Pulmonary artery endothelial cell (primary cell): ENCODE results near the gene LCORL. TPM values are rescaled to one million over a fixed set of nuclear protein-coding genes. Genes with fewer than 3 reads are reported as not detected.
"Not testable (repeated sequence)": the region's sequence is repeated elsewhere in the genome, so short reads cannot be mapped to it uniquely, and the experiment has no call there.

Experiments
- DNase-seq: peaks from one replicate; pipeline ENCODE4 v3.0.0-alpha.2; 2011; ENCODE audit warnings: low read depth, low spot score
- total RNA-seq: library from RNA; depleted of rRNA; stranded (reverse); fragments of >200 nt; gene quantifications from 2 replicates; pipeline ENCODE4 v1.2.3, GENCODE V29; 2014

Gene LCORL
- total RNA-seq, 1 donor from 2014 or later = 9.3 TPM

DNA sequence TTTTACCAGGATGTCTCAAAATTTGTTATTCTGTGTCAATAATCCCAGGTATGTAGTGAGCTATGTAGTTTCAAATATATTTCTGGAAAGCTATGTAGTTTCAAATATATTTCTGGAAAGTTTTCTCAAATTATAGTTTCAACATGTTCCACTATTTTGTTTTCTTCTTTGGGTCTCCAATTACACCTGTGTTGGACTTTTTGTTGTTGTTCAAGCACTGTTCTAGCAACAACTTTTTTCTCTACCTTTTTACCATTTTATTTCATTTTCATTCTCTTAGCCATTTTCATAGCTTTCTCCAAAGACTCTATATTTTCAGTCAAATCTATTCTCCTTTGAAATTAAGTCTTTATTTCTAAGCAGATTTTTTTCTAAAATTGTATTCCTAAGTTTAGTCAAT lies 88.4 kb downstream of the LCORL start:
- no peak for DNase-seq

DNA sequence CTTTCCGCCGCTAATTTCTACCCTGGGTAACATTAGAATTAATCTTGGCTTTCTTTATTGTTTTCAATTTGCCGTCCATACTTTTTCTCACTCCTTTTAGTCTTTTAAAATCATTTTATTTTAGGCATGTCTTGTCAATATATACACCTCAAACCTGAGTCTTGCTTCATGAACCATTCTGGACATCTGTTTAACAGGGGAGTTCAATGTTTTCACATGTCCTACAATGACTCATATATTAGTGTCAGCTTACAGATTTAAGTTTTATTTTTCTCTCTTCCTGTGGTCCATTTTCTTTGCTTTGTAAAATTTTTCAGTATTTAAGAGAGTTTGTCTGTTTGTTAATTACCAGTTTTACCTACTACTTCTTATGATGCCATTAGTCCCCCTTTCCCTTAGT lies 89.5 kb downstream of the LCORL start:
- DNase-seq = no peak

DNA sequence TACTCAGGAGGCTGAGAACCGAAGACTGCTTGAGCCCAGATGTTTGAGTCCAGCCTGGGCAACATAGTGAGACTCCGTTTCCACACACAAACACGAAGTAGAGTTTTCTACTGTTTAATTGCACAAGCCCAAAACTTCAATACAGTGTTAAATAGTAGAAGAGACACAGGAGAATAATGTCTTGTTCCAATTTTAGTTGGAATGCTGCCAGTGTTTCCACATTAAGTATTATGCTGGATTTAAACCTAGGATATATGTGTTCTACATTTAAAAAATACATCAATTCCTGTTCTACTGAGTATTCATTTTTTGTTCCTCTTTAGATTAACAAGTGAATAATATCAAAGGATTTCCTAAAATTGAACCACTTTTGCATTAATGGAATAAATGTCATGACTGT lies 91.3 kb downstream of the LCORL start:
- DNase-seq = no peak

DNA sequence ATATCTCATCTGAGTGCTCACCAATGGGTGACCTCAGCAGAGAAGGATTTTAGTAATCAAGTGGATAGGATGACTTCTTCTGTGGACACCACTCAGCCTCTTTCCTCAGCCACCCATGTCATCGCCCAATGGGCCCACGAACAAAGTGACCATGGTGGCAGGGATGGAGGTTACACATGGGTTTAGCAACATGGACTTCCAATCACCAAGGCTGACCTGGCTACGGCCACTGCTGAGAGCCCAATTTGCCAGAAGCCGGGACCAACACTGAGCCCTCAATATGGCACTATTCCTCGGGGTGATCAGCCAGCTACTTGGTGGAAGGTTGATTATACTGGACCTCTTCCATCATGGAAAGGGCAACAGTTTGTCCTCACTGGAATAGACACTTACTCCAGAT lies 97.4 kb downstream of the LCORL start:
- DNase-seq = no peak

DNA sequence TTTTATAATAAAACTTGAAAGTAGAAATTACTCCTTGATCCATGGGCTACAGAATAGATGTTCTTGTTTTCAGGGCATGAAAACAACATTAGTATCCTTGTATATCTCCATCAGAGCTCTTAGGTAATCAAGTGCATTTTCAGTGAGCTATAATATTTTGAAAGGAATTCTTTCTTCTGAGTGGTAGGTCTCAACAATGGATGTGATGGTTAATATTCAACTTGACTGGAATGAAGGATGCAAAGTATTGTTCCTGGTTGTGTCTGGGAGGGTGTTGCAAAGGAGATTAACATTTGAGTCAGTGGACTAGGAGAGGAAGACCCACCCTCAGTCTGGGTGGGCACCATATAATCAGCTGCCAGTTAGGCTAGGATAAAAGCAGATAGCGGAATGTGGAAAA lies 100.1 kb downstream of the LCORL start:
- DNase-seq = no peak

DNA sequence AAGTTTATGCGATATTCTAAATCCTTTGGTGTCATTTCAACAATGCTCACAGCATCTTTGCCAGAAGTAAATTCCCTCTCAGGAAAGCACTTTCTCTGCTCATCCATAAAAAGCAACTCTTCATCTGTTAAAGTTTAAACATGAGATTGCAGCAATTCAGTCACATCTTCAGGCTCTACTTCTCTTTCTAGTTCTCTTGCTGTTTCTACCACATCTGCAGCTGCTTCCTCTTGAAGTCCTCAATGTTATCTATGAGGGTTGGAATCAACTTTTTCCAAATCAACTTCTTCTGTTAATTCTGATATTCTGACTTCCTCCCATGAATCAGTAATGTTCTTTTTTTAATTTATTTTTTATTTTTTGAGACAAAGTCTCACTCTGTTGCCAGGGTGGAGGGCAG lies 100.9 kb downstream of the LCORL start:
- no peak for DNase-seq

DNA sequence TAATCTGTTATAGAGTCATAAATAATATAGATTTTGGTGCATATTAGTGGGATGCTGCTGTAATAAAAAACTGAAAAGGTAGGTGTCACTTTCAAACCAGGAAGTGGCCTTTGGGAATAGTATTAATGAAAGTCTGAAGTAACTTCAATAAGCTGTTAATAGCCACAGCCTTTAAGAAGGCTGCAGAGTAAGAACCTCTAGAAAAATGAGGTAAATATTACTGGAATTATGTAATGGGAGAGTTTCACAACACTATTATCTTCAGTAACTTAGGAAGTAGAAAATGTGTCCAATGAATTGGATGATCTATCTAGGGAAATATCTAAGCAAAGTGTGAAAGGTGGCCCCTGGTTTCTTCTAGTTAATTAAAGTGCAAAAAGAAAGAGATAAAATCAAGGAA lies 106.1 kb downstream of the LCORL start:
- DNase-seq = no peak

DNA sequence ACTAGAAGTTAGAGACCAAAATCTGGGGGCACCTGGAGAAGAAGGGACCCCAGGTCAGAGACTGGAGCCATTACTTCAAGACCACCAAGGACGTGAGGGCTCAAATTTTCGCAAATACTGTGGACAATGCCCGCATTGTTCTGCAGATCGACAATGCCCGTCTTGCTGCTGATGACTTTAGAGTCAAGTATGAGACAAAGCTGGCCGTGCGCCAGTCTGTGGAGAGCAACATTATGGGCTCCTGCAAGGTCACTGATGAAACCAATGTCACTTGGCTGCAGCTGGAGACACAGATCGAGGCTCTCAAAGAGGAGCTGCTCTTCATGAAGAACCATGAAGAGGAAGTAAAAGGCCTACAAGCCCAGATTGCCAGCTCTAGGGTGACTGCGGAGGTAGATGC lies 109.5 kb downstream of the LCORL start:
- no peak for DNase-seq

DNA sequence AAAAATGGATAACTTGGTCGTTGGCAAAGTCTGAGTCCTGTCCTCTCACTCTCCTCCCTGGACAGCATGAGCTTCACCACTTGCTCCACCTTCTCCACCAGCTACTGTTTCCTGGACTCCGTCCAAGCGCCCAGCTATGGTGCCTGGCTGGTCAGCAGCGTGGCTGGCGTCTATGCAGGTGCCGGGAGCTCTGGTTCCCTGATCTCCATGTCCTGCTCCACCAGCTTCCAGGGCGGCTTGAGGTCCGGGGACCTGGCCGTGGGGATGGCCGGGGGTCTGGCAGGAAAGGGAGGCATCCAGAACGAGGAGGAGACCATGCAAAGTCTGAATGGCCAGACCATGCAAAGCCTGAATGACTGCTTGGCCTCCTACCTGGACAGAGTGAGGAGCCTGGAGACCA lies 109.9 kb downstream of the LCORL start:
- no peak for DNase-seq

DNA sequence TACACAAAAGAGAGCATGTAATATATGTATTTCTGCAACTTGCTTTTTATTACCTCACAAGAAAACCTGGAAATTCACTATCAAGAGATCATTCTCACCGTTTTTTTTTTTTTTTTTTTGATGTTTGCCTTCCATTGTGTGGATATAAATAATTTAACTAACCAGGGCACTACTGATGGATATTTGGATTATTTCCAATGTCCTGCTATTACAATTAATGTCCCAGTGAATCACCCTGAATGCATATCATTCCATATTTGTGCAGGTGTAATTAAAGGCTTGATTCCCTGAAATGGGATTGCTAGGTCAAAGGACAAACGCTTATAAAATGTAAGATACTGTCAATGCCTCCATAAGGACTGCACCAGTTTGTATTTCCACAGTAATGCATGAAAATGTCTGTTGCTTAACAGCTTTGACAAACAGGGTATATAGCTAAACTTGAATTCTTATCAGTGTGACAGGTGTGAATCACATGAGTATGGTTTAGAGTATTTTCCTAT lies 123.0 kb downstream of the LCORL start:
- DNase-seq = no peak

DNA sequence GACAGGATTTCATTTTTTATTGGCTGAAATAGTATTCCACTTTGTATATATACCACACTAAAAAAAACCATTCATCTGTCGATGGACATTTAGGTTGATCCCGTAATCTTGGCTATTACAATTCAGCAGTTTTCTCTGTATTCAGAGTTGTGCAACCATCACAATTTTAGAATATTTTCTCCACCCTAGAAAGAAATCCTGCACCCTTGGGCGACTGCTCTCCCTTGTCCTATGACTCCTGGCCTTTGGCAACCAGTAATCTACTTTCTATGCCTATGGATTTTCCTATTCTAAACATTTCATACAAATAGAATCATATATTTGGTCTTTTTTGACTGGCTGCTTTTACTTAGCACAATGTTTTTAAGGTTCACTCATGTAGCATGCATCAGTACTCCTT lies 126.1 kb downstream of the LCORL start:
- no peak for DNase-seq

DNA sequence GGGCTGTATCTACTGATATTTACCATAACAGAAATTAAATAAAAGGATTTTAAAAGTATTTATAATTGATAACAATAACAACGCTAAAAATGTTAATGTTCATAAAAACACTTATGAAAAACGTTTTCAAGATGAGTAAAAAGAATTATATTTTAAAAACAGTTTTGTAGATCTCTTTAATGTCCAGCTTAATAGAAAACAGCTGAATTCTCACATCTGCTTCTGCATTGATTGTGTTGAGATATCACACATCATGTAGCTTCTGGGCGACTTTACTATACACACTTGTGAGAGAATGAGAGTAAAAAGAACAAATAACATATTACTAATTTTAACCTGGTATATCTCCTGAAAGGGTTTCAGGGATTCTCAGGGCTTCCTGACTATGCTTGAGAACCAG lies 127.1 kb downstream of the LCORL start:
- no peak for DNase-seq

DNA sequence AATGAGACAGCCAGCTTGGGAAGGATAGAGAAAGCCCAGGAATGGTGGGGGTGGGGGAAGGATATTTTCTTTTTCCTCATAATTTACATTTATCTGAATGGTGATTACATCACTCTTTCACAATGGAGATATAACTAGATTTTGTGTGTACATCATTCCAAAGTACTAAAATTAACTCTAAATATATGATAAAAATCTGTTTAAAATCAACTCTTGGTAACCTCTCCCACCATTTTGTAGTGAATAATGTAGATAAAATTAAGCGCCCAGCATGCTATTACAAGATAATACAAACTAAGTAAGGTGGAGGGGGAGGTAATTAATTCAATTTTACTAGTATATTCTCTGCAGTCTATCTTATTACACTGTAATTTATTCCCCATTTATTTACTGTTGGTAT lies 131.9 kb downstream of the LCORL start:
- DNase-seq = no peak

DNA sequence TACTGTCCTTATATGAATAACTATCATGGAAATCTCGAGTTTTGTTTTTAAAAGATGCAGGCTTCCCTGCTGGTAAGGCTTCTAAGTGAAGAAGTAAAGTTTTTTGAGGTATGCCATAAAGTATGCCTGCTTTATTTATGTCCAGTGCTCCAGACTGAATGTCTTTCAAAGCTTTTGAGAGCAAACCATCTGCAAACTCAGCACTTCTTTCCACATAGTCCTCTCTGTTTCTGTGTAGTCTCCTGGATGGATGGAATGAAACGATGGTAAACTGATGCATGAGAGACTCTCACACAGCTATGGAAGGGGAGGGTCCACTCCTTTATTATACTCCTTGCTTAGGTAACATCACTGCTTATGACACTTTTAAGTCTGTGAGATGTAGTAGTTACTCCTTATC lies 137.0 kb downstream of the LCORL start:
- DNase-seq = no peak

DNA sequence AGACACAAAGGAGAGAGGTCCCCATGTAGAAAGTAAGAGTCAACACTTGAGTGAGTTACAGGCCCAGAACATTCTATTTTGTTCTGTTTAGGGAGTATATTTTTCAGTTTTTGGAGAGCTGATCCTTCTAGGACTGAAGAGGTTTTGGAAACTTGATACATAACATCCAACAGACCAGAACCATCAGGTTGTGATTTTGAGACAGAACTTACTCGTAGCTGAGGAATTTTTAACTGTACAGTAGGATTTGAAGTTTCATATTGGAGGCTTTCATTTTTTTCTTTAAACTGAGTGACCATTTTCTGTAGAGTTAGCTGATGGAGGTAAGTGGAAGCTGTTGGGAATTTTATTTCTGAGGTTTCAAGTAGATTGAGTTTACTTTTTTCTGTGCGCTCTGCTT lies 137.5 kb downstream of the LCORL start:
- DNase-seq = no peak

DNA sequence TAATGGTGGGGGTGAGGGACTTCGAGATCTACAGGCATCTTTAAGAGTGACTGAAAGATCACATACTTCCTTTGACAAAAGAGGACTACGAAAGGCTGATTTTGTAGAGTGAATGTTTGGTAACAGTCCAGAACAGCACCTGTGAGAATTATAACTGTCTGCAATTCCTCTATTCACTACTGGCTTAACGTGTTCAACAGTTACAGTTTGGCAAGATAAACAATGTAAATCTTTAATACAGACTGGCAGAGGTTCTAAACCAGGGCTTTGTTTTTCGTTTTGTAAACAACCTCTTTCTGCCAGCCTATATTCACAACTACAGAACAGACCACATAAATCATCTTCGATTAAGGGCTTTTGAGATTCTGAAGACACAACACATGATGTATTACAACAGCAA lies 143.9 kb downstream of the LCORL start:
- DNase-seq = no peak

DNA sequence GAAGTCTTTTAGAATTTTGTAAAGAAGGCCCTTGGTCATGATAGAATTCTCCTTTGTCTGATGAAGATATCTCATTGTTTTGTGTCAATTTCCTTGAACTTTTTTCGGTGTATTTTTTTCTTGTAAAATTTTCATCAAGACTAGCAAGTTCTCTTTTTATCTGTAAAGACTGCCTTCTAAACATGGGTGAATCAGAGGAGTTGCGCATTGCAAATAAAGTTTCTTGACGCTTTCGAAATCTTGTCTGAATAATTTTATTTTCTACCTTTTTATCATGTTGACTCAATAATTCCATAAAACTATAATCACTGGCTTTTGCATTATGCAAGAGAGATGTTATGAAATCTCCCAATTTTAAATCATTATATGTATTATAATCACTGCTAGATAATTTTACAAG lies 144.6 kb downstream of the LCORL start:
- no peak for DNase-seq

DNA sequence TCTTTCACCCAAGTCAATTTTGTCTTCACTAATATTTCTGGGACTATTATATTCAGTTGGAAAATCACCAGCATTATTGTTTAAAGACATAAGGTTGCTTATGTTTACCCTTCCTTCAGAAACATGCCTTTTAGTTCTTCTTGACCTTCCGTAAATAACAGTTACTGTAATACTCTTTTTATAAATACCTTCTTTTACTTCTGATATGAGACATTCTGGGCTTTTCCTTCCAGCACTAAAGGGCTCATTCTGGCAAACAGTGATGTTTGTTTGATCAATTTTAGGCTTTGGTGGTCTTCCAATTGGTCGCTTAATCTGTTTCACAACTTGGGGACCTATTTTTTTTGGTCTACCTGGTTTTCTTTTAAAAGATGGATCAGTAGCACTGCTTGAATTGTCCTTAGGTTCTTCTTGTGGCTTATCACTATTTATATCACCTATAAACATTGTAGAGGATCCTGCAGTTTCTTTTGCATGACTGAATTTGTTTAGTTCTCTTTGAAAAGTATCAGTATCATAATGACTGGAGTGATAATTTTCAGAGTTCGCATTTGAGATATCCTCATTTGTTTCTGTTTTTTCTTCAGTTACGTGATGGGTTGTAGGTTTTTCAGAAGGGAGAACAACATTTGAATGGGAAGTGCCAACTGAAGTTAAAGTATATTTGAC lies 146.0 kb downstream of the LCORL start:
- no peak for DNase-seq

DNA sequence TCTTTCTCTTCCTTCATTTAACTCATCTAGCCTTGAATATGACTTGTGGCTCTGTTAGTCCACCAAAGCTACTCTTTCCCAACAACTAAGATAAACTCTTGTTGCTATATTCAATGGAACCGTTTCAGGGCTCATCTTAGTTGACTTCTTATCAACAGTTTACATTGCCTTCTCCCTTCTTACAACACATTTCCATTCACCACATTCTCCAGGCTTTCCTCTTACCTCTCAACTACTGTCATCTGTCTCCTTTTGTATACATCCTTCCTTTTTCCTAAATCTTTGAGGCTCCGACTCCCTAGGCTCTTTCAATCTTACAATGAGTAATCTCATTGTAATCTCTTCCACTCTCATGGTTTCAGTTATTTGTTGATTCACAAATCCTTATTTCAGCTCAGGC lies 152.2 kb downstream of the LCORL start:
- no peak for DNase-seq

DNA sequence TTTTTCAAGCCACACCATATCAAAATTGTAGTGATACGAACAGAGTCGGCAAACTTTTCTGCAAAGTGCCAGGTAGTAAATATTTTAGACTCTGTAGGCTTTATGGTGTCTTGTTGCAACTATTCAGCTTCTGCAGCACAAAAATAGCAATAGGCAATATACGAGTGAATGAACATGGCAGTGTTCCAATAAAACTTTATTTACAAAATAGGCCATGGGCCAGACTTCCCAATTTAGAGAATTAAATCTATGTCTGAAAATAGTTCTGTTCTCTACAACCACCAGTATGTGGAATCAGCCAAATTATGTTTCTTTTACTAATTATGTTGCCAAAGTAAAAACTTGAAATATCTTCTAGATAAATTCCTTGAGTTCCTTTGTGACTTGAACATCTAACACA lies 154.3 kb downstream of the LCORL start:
- DNase-seq = no peak

DNA sequence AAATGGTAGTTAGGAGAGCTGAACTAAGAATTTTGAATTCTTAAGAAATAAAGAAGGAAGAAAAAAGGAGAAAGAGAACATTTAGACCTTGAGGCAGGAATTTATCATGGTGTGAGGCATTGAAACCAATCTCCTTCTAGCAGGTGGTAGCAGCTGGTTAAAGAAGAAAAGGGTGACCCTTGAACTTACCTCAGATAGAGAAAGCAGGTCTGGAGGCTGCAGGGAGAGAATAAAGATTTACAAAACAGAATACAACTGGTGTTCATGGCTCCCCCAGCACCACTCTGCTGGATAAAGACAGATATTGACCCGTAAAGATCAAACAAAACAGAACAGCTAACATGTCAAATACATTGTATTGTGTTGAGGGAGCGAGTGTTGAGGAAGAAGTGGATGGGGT lies 154.7 kb downstream of the LCORL start:
- no peak for DNase-seq

DNA sequence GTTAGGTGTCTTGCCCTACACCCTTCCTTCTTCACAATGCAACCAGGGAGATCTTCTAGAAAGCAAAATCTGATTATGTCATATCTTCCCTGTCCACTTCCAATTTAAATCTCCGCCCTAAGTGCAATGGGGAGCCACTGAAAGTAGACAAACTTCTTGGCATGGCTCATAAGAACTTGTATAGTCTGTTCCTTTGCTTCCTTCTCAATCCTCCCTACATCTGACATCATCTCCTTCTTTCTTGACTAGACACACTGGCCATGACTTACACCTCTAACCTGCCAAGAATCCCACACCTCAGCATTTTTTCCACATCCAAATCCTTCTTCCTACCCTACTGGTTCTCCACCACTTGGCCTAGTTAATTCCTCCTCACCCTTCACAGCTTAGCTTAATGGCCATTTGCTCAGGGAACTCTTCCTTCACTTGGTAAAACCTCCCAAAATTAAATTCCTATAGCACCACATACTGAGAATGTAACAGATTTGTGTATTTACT lies 155.6 kb downstream of the LCORL start:
- DNase-seq = no peak

DNA sequence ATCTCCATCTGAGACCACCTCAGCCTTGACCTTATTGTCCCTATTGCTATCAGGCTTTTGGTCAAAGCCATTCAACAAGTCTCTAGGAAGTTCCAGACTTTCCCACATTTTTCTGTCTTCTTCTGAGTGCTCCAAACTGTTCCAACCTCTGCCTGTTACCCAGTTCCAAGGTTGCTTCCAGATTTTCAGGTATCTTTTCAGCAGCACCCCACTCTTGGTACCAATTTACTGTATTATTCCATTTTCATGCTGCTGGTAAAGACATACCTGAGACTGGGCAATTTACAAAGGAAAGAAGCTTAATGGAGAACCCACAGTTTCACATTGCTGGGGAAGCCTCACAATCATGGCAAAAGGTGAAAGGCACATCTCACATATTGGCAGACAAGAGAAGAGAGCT lies 159.6 kb downstream of the LCORL start:
- not testable (repeated sequence) for DNase-seq
